Neural cell (in vitro differentiated cells): ENCODE results near the gene PSMB8. TPM values are rescaled to one million over a fixed set of nuclear protein-coding genes. Genes with fewer than 3 reads are reported as not detected.

Experiments used
- H2AFZ ChIP-seq: fragments of 200-600, 300-800 bp; sonication (generic), shearing (Covaris generic); 2 replicates; pipeline ENCODE4 v1.6.0; 2014; ENCODE audit warnings: low read depth, mild to moderate bottlenecking, antibody characterized with exemption, low read length, moderate library complexity
- H3F3A ChIP-seq: fragments of 200-600 bp; shearing (Covaris generic); 2 replicates; pipeline ENCODE4 v1.6.1; 2016; ENCODE audit warnings: mild to moderate bottlenecking, moderate library complexity, mixed read lengths, antibody characterized with exemption, low read length; ENCODE audit not compliant: insufficient read depth, poor library complexity, severe bottlenecking
- H3K27ac ChIP-seq: fragments of 200-600, 300-800 bp; sonication (generic), shearing (Covaris generic); 2 replicates; pipeline ENCODE4 v1.5.1; 2014; ENCODE audit warnings: mild to moderate bottlenecking, low read length, moderate library complexity
- H3K27me3 ChIP-seq: fragments of 300-800, 200-600 bp; sonication (generic), shearing (Covaris generic); 2 replicates; pipeline ENCODE4 v1.6.0; 2014; ENCODE audit warnings: mild to moderate bottlenecking, low read depth, low read length, moderate library complexity; ENCODE audit not compliant: insufficient read depth
- H3K36me3 ChIP-seq: fragments of 300-800, 200-600 bp; sonication (generic), shearing (Covaris generic); 2 replicates; pipeline ENCODE4 v1.5.1; 2014; ENCODE audit warnings: mild to moderate bottlenecking, antibody characterized with exemption, low read length, moderate library complexity; ENCODE audit not compliant: insufficient read depth
- H3K4me2 ChIP-seq: fragments of 300-800, 200-600 bp; sonication (generic), shearing (Covaris generic); 2 replicates; pipeline ENCODE4 v1.6.0; 2014; ENCODE audit warnings: mild to moderate bottlenecking, low read length
- H3K4me3 ChIP-seq: fragments of 300-800, 200-600 bp; sonication (generic), shearing (Covaris generic); 2 replicates; pipeline ENCODE4 v1.5.1; 2014; ENCODE audit warnings: mild to moderate bottlenecking, low read length, moderate library complexity
- H3K79me2 ChIP-seq: fragments of 200-600 bp; shearing (Covaris generic); replicated peaks from 2 replicates; pipeline ENCODE4 v1.6.0; 2014; ENCODE audit warnings: mild to moderate bottlenecking, low read length, moderate library complexity; ENCODE audit not compliant: insufficient read depth
- H3K9ac ChIP-seq: fragments of 300-800, 200-600 bp; sonication (generic), shearing (Covaris generic); 2 replicates; pipeline ENCODE4 v1.6.1; 2016; ENCODE audit warnings: mild to moderate bottlenecking, low read length, mixed read lengths
- H3K9me2 ChIP-seq: fragments of 200-600 bp; shearing (Covaris generic); 2 replicates; pipeline ENCODE4 v1.6.1; 2016; ENCODE audit warnings: mild to moderate bottlenecking, low read length, mixed read lengths; ENCODE audit not compliant: insufficient read depth
- H3K9me3 ChIP-seq: fragments of 200-600, 300-800 bp; sonication (generic), shearing (Covaris generic); 2 replicates; pipeline ENCODE4 v1.6.1; 2016; ENCODE audit warnings: mild to moderate bottlenecking, mixed run types, low read length, moderate library complexity, mixed read lengths
- H4K20me1 ChIP-seq: fragments of 200-600 bp; shearing (Covaris generic); 2 replicates; pipeline ENCODE4 v1.6.1; 2016; ENCODE audit warnings: mild to moderate bottlenecking, mixed run types; ENCODE audit not compliant: insufficient read depth
- CTCF ChIP-seq: fragments of 450-650 bp; IDR thresholded peaks from 2 replicates; pipeline ENCODE4 v1.5.1; 2014; ENCODE audit warnings: antibody characterized with exemption, mild to moderate bottlenecking, moderate library complexity; ENCODE audit not compliant: poor library complexity, severe bottlenecking
- EP300 ChIP-seq: fragments of 450-650 bp; conservative IDR thresholded peaks from 2 replicates; pipeline ENCODE4 v1.6.1; 2014; ENCODE audit warnings: antibody characterized with exemption, mild to moderate bottlenecking, moderate library complexity; ENCODE audit not compliant: poor library complexity, severe bottlenecking
- EZH2 ChIP-seq: fragments of 200-600, 300-800 bp; shearing (Covaris generic), sonication (generic); IDR thresholded peaks from 2 replicates; pipeline ENCODE4 v1.6.1; 2014; ENCODE audit warnings: antibody characterized with exemption, low read length, borderline replicate concordance, mild to moderate bottlenecking; ENCODE audit not compliant: insufficient read depth, poor library complexity, severe bottlenecking
- MXI1 ChIP-seq: fragments of 450-650 bp; conservative IDR thresholded peaks from 2 replicates; pipeline ENCODE4 v1.6.1; 2014; ENCODE audit warnings: antibody characterized with exemption, mild to moderate bottlenecking; ENCODE audit not compliant: poor library complexity, severe bottlenecking
- POLR2AphosphoS5 ChIP-seq: IDR thresholded peaks from 2 replicates; pipeline ENCODE4 v1.6.1; 2012
- RAD21 ChIP-seq: fragments of 450-650 bp; conservative IDR thresholded peaks from 2 replicates; pipeline ENCODE4 v1.6.1; 2014; ENCODE audit warnings: antibody characterized with exemption, mild to moderate bottlenecking, moderate library complexity
- REST ChIP-seq: IDR thresholded peaks from 2 replicates; pipeline ENCODE4 v1.6.1; 2012; ENCODE audit warnings: borderline replicate concordance
- SMC3 ChIP-seq: fragments of 450-650 bp; conservative IDR thresholded peaks from 2 replicates; pipeline ENCODE4 v1.6.1; 2014; ENCODE audit warnings: antibody characterized with exemption, mild to moderate bottlenecking, moderate library complexity; ENCODE audit not compliant: poor library complexity
- TAF1 ChIP-seq: IDR thresholded peaks from 2 replicates; pipeline ENCODE4 v1.6.1; 2012; ENCODE audit warnings: low read depth
- polyA plus RNA-seq: library from polyadenylated mRNA; depleted of rRNA; stranded (reverse); fragments of >200 nt; gene quantifications from 2 replicates; pipeline ENCODE4 v1.2.3, GENCODE V29; 2014

The PSMB8 gene
- polyA plus RNA-seq, 1 donor from 2014 or later, result not detected

GRCh38 chr6:32854376-32855178 is 10.7 kb upstream of the PSMB8 start:
- H3K27ac ChIP-seq, result no peak overlapping the region
- no peaks in the 10 kb centered on the region for H4K20me1 ChIP-seq
- TF ChIP-seq MXI1, result no peak
- no peak for TF ChIP-seq CTCF
- no peak for TF ChIP-seq POLR2AphosphoS5
- TF ChIP-seq REST, result no peak
- TF ChIP-seq SMC3, result no peak
- no peak for TF ChIP-seq EZH2
- no peak for TF ChIP-seq EP300
- TF ChIP-seq TAF1, result no peak
- no peak for TF ChIP-seq RAD21
- no peaks in the 10 kb centered on the region for H3F3A ChIP-seq
- H3K36me3 ChIP-seq, result no peaks in the 10 kb centered on the region
- no peak overlapping the region for H3K9ac ChIP-seq
- peak overlapping the region; percentile 71 for H3K4me3 ChIP-seq
- no peaks in the 10 kb centered on the region for H3K79me2 ChIP-seq
- H3K4me2 ChIP-seq, result peak overlapping the region; percentile 68
- no peak overlapping the region for H2AFZ ChIP-seq
- peaks cover 70% of the 10 kb centered on the region for H3K27me3 ChIP-seq
- no peaks in the 10 kb centered on the region for H3K9me2 ChIP-seq
- H3K9me3 ChIP-seq, result no peaks in the 10 kb centered on the region

GRCh38 chr6:32853541-32854375 is 9.9 kb upstream of the PSMB8 start, which contains the start of the genes PSMB9 and TAP1:
Gene PSMB9, plus strand, starts transcription at chr6:32854192. Its CDS starts 38 bp downstream, at chr6:32854230.
Gene TAP1, minus strand, starts transcription at chr6:32853704. Its CDS starts 68 bp downstream, at chr6:32853636.
- H3K27me3 ChIP-seq, result peaks cover 70% of the 10 kb centered on the region
- no peaks in the 10 kb centered on the region for H3K36me3 ChIP-seq
- no peaks in the 10 kb centered on the region for H3K9me2 ChIP-seq
- H4K20me1 ChIP-seq, result no peaks in the 10 kb centered on the region
- no peak within 1 kb of the TSS for H3K27ac ChIP-seq
- peak; percentile 77 for TF ChIP-seq SMC3
- TF ChIP-seq MXI1, result peak; percentile 31
- no peak for TF ChIP-seq TAF1
- peak; percentile 60 for TF ChIP-seq RAD21
- TF ChIP-seq CTCF, result peak; percentile 84
- no peak for TF ChIP-seq REST
- no peak for TF ChIP-seq EZH2
- TF ChIP-seq POLR2AphosphoS5, result no peak
- TF ChIP-seq EP300, result no peak
- no peaks in the 10 kb centered on the region for H3K9me3 ChIP-seq
- peak within 1 kb of the TSS; percentile 20 for H3K9ac ChIP-seq
- H3K79me2 ChIP-seq, result no peaks in the 10 kb centered on the region
- H3K4me3 ChIP-seq, result peak within 1 kb of the TSS; percentile 71
- H3K4me2 ChIP-seq, result peak within 1 kb of the TSS; percentile 68
- peak within 1 kb of the TSS; percentile 45 for H2AFZ ChIP-seq
- no peaks in the 10 kb centered on the region for H3F3A ChIP-seq
